KMS-11 (cell line): Measurements from ENCODE around the gene SERGEF.

Experiments used
- H2AFZ ChIP-seq: fragments of 200-600 bp; sonication (generic); 2 replicates; pipeline ENCODE4 v1.6.1; 2016; ENCODE audit warnings: antibody characterized with exemption, mixed run types, low read depth
- H3K27ac ChIP-seq: fragments of 200-600 bp; sonication (generic); 2 replicates; pipeline ENCODE4 v1.6.1; 2016; ENCODE audit warnings: mild to moderate bottlenecking, mixed run types
- H3K27me3 ChIP-seq: fragments of 200-600 bp; sonication (generic); 2 replicates; pipeline ENCODE4 v1.6.1; 2017; ENCODE audit warnings: mild to moderate bottlenecking, low read depth, mixed run types, moderate library complexity; ENCODE audit not compliant: insufficient read depth
- H3K36me3 ChIP-seq: fragments of 200-600 bp; sonication (generic); 2 replicates; pipeline ENCODE4 v1.6.1; 2017; ENCODE audit warnings: mild to moderate bottlenecking, mixed run types; ENCODE audit not compliant: insufficient read depth
- H3K4me1 ChIP-seq: fragments of 200-600 bp; sonication (generic); 2 replicates; pipeline ENCODE4 v1.6.1; 2016; ENCODE audit warnings: mild to moderate bottlenecking, low read depth, mixed run types; ENCODE audit not compliant: poor library complexity, severe bottlenecking
- H3K4me2 ChIP-seq: fragments of 200-600 bp; sonication (generic); 2 replicates; pipeline ENCODE4 v1.7.0; 2016; ENCODE audit warnings: mild to moderate bottlenecking, mixed run types
- H3K4me3 ChIP-seq: fragments of 200-600 bp; sonication (generic); IDR thresholded peaks from 2 replicates; pipeline ENCODE4 v1.6.1; 2017; ENCODE audit warnings: low read depth, low read length, mixed read lengths; ENCODE audit not compliant: insufficient read depth
- H3K79me2 ChIP-seq: fragments of 200-600 bp; sonication (generic); 2 replicates; pipeline ENCODE4 v1.6.1; 2016; ENCODE audit warnings: low read depth, mixed run types; ENCODE audit not compliant: insufficient read depth
- H3K9ac ChIP-seq: fragments of 200-600 bp; sonication (generic); 2 replicates; pipeline ENCODE4 v1.6.1; 2016; ENCODE audit warnings: mild to moderate bottlenecking, mixed run types
- H4K20me1 ChIP-seq: fragments of 200-600 bp; sonication (generic); 2 replicates; pipeline ENCODE4 v1.6.1; 2016; ENCODE audit warnings: mild to moderate bottlenecking, mixed run types; ENCODE audit not compliant: insufficient read depth
- TF ChIP-seq, protein P1 (sequence below): fragments of 200-600 bp; sonication (generic); conservative IDR thresholded peaks from 2 replicates; pipeline ENCODE4 v1.6.1; 2017; ENCODE audit warnings: low read depth, mild to moderate bottlenecking, antibody characterized with exemption, low read length, moderate library complexity, mixed read lengths

The SERGEF gene

DNA sequence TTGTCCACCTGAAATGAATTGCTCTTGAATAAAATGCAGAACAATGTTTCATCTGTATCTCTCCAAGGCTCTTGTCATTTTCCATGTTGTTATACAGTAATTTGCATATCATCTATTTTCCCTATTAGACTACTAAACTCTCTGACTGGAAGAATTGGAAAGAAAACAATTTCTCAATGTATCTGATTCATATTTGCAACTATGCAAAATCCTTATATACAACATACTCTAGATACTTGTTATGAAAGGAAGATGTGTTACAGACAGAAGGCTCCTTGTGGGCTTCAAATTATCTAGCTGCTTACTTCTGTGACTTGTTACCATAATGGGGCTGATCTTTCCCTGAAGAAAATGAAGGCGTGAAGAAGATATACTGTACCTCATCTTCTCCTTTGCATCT is 9.6 kb upstream of the SERGEF start:
- H3K4me1 ChIP-seq: no peaks in the 10 kb centered on the region
- H2AFZ ChIP-seq: no peak overlapping the region
- no peak overlapping the region for H3K27ac ChIP-seq
- H3K36me3 ChIP-seq: no peaks in the 10 kb centered on the region
- H3K79me2 ChIP-seq: no peaks in the 10 kb centered on the region
- no peaks in the 10 kb centered on the region for H3K27me3 ChIP-seq
- H3K4me3 ChIP-seq: no peak overlapping the region
- no peaks in the 10 kb centered on the region for H4K20me1 ChIP-seq
- TF ChIP-seq, protein P1, sequence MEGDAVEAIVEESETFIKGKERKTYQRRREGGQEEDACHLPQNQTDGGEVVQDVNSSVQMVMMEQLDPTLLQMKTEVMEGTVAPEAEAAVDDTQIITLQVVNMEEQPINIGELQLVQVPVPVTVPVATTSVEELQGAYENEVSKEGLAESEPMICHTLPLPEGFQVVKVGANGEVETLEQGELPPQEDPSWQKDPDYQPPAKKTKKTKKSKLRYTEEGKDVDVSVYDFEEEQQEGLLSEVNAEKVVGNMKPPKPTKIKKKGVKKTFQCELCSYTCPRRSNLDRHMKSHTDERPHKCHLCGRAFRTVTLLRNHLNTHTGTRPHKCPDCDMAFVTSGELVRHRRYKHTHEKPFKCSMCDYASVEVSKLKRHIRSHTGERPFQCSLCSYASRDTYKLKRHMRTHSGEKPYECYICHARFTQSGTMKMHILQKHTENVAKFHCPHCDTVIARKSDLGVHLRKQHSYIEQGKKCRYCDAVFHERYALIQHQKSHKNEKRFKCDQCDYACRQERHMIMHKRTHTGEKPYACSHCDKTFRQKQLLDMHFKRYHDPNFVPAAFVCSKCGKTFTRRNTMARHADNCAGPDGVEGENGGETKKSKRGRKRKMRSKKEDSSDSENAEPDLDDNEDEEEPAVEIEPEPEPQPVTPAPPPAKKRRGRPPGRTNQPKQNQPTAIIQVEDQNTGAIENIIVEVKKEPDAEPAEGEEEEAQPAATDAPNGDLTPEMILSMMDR: no peak
- H3K4me2 ChIP-seq: no peak overlapping the region
- no peak overlapping the region for H3K9ac ChIP-seq

DNA sequence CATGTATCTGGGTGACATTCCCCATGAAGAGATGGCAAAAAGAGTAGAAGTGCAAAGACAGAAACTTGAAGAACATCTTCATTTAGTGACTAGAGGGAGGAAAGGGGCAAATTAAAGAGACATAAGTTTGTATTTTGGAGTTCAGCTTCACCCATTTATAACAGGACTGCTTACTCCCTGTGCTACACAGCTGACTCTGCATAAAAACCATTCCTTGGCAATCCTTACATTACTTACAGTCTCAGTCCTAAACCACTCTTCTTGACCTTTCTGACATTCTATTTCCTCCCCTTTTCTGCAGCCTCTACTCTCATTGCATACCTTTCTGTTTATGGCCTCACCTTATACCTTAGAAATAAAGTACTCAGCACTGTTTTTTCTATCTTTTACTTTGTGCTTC is 6.8 kb upstream of the SERGEF start:
- TF ChIP-seq, protein P1: no peak
- Histone ChIP-seq H3K27me3 (no peaks in the 10 kb centered on the region), H3K4me1 (no peaks in the 10 kb centered on the region), H3K79me2 (no peaks in the 10 kb centered on the region), H3K36me3 (no peaks in the 10 kb centered on the region), H3K4me2 (no peak overlapping the region), H3K4me3 (no peak overlapping the region), H3K9ac (no peak overlapping the region), H4K20me1 (no peaks in the 10 kb centered on the region), H3K27ac (no peak overlapping the region), H2AFZ (no peak overlapping the region)

GRCh38 chr11:18016789-18017188 is 3.9 kb upstream of the SERGEF start:
- H3K27ac ChIP-seq: no peak overlapping the region
- H3K9ac ChIP-seq: no peak overlapping the region
- no peak overlapping the region for H2AFZ ChIP-seq
- no peak overlapping the region for H3K4me2 ChIP-seq
- H3K4me3 ChIP-seq: no peak overlapping the region
- TF ChIP-seq, protein P1: no peak
- no peaks in the 10 kb centered on the region for H3K36me3 ChIP-seq
- peaks cover 13% of the 10 kb centered on the region for H3K4me1 ChIP-seq
- H4K20me1 ChIP-seq: no peaks in the 10 kb centered on the region
- H3K27me3 ChIP-seq: no peaks in the 10 kb centered on the region
- no peaks in the 10 kb centered on the region for H3K79me2 ChIP-seq

- Histone ChIP-seq H3K79me2 (no peaks in the 10 kb centered on the region), H3K4me2 (no peak overlapping the region), H3K27me3 (no peaks in the 10 kb centered on the region), H4K20me1 (no peaks in the 10 kb centered on the region), H3K4me1 (peaks cover 14% of the 10 kb centered on the region), H3K27ac (no peak overlapping the region), H3K4me3 (no peak overlapping the region), H3K36me3 (no peaks in the 10 kb centered on the region), H3K9ac (no peak overlapping the region), H2AFZ (peak overlapping the region; percentile 99; the same call in 1 of the 2 replicates)
- TF ChIP-seq, protein P1: no peak
Measured at GRCh38 chr11:18014876-18015275, 2.0 kb upstream of the SERGEF start.
